ENCODE results near the gene PLTP. TPM values are rescaled to one million over a fixed set of nuclear protein-coding genes. Genes with fewer than 3 reads are reported as not detected.
"Not testable (repeated sequence)": the region's sequence is repeated elsewhere in the genome, so short reads cannot be mapped to it uniquely, and the experiment has no call there.

Gene PLTP
- total RNA-seq, 4 donors from 2014 or later, result 25.0 to 99.3 (median 35.7) TPM

DNA sequence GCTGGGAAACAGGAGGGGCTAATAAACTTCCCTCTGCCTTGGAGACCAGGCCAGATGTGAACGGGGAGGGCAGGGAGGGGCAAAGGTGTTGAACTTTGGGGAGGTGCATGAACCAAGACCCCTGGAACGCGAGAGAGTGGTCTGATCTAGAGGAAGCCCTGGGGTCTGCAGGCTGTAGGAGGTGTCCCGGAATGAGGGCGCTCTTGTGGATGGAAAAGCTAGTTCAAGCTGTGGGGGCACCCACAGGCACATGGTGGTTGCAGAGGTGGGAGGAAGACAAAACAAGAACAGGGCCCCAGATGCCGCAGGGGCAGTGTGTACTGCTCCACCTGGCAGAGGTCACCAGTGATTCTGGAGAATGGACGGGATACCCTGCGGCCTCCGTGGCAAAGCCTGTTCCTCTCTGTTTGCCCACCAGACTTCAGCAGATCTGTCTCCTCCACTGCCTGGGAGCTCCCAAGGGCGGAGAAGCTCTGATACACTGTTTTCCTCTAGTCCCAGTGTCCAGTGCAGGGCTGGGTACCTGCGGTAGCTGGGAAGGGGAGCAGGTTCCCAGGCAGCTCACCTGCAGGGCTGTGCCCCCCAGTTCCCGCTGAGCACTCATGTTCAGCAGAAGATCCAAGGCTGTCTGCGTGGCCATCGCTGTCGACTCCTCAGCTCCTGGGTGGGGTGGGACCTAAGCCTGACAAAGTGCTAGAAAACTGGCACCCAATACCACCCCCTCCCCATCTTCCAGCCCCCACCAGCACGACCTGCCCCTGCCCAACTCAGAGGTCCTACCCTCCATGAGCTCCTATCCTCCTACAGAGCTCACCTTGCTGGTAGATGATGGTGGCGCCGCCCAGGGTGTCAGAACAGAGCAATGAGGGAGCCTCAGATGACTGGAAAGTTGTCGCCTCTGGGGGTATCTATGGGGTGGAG lies 45.3 kb upstream of the PLTP start:
- peak in 1 of 3 donors; percentile 34 for DNase-seq
- Histone ChIP-seq H3K27me3 (no peaks in the 10 kb centered on the region), H3K27ac (no peak overlapping the region), H3K36me3 (peaks cover 0 to 80% (median 0%) of the 10 kb centered on the region in 3 donors), H3K9me3 (no peaks in the 10 kb centered on the region), H3K4me1 (no peaks in the 10 kb centered on the region), H3K4me3 (no peak overlapping the region)
- no peak for TF ChIP-seq POLR2A (IDR thresholded peaks at IDR 0.05)
- TF ChIP-seq, protein P1, sequence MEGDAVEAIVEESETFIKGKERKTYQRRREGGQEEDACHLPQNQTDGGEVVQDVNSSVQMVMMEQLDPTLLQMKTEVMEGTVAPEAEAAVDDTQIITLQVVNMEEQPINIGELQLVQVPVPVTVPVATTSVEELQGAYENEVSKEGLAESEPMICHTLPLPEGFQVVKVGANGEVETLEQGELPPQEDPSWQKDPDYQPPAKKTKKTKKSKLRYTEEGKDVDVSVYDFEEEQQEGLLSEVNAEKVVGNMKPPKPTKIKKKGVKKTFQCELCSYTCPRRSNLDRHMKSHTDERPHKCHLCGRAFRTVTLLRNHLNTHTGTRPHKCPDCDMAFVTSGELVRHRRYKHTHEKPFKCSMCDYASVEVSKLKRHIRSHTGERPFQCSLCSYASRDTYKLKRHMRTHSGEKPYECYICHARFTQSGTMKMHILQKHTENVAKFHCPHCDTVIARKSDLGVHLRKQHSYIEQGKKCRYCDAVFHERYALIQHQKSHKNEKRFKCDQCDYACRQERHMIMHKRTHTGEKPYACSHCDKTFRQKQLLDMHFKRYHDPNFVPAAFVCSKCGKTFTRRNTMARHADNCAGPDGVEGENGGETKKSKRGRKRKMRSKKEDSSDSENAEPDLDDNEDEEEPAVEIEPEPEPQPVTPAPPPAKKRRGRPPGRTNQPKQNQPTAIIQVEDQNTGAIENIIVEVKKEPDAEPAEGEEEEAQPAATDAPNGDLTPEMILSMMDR (IDR thresholded peaks at IDR 0.05), result no peak

DNA sequence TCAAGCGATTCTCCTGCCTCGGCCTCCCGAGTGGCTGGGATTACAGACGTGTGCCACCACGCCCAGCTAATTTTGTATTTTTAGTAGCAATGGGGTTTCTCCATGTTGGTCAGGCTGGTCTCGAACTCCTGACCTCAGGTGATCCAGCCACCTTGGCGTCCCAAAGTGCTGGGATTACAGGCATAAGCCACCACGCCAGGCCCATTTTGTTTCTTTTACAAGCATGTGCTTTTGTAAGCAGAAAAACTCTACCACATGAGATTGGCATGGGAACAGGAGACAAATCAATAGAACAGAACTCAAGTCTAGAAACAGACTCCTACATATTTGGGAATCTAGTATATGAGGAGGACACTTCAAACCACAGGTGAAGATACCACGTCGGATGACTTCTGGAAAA lies 44.4 kb upstream of the PLTP start:
- DNase-seq, H3K4me1 ChIP-seq, H3K27ac ChIP-seq, H3K4me3 ChIP-seq, H3K27me3 ChIP-seq, H3K9me3 ChIP-seq: not testable (repeated sequence)
- H3K36me3 ChIP-seq, result peaks cover 0 to 80% (median 0%) of the 10 kb centered on the region in 3 donors

DNA sequence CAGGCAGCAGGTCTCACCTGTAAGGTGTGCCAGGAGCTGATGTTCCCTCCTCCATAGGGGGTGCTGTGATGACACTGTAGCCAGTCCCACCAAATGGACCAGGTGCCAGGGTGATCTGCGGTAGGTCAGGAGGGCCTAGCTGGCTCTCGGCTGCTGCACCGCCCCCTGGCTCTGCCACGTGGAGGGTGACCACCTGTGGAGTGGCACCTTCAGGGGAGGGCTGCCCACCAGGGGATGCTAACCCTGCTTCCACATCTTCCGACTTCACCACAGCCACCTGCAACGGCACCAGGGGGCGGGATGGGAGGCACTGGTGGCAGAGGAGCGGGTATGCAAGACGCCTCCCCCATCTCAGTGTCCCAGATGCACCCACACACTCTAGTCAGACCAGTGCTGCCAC lies 41.7 kb upstream of the PLTP start:
- no peaks in the 10 kb centered on the region for H3K4me1 ChIP-seq
- H3K4me3 ChIP-seq, result no peak overlapping the region
- H3K36me3 ChIP-seq, result peaks cover 0 to 80% (median 0%) of the 10 kb centered on the region in 3 donors
- H3K27ac ChIP-seq, result no peak overlapping the region
- DNase-seq, result no peak
- TF ChIP-seq, protein P1 (IDR thresholded peaks at IDR 0.05), result no peak
- TF ChIP-seq POLR2A (IDR thresholded peaks at IDR 0.05), result no peak
- no peaks in the 10 kb centered on the region for H3K27me3 ChIP-seq
- H3K9me3 ChIP-seq, result no peaks in the 10 kb centered on the region

DNA sequence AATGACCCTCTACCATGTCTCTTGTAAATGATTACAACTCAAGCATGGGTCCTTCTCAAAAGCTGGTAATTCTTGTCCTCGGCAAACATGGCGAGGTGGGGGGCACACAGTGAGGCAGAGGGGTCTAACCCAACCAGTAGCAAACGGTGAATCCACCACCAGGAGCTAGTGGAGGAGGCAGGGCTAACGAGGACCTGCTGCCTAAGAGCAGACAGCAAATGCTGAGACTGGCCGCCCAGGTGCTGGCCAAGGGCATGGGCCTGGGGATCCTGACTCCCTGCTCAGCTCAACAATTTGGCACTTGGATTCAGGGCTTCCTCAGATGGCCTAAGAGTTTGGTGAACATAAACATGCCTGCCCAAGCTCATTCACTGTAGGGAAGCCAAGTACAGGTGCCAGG lies 40.9 kb upstream of the PLTP start:
- Histone ChIP-seq H3K36me3 (peaks cover 0 to 80% (median 0%) of the 10 kb centered on the region in 3 donors), H3K4me1 (no peaks in the 10 kb centered on the region)

DNA sequence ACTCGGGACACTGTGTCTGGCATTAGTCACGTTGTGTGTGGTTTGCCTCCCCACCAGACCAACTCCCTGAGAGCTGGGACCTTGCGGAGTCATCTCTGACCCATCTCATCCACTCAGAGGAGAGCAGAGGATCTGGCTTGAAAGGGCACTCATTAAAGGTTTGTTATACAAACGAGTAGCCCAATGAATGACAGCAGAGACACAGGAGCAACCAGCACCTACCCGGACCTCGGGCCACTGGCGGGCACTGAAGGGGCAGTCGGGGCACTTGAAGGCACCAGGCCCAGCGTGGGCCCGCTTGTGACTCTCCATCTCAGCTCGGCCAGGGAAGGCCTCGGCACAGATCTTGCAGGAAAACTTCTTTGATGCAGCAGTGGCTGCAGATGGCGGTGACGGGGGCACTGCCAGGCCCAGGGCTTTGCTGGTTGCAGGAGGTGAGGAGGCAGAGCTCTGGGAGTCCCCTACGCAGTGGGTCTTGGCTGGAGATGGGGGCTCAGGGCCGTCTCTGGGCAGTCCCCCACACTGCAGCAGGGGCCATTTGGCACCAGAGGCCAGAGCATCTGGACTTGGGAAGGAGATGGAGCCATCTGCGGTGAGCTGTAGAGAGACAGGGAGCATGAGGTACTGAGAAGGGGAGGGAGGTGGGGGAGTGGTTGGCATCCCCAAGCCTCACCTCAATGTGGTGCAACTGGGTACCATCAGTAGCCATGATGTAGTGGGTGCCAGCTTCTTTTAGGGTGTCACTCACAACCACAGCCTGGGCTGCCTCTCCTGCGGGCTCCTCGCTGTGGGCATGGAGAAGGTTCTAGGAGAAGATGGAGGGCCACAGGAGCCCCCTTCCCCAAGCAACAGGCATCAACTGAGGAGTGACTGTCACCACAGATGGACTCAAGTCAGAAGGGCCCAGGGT lies 40.2 kb upstream of the PLTP start:
- Histone ChIP-seq H3K4me1 (no peaks in the 10 kb centered on the region), H3K27ac (no peak overlapping the region), H3K36me3 (peaks cover 0 to 80% (median 0%) of the 10 kb centered on the region in 3 donors), H3K4me3 (no peak overlapping the region), H3K9me3 (no peaks in the 10 kb centered on the region), H3K27me3 (no peaks in the 10 kb centered on the region)
- no peak for TF ChIP-seq POLR2A (IDR thresholded peaks at IDR 0.05)
- TF ChIP-seq, protein P1 (IDR thresholded peaks at IDR 0.05), result no peak
- no peak for DNase-seq

More for the DNA sequence above, 40.9 kb upstream of the PLTP start:
- no peak overlapping the region for H3K4me3 ChIP-seq
- no peaks in the 10 kb centered on the region for H3K27me3 ChIP-seq
- H3K9me3 ChIP-seq, result no peaks in the 10 kb centered on the region
- no peak for DNase-seq
- TF ChIP-seq POLR2A (IDR thresholded peaks at IDR 0.05), result no peak
- TF ChIP-seq, protein P1 (IDR thresholded peaks at IDR 0.05), result no peak
- no peak overlapping the region for H3K27ac ChIP-seq

DNA sequence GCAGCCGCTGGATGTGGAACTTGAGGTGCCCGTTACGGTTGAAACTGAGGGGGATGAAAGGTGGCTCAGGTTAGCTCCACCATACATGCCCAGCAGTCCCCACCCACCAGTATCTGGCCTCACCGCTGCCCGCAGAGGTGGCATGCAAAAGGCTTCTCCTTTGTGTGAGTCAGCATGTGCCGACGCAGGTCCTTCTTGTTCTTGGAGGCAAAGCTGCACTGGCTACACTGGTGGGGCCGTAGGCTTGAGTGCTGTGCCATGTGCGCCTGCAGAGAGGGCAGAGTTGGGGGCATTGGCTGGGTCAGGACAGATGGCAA lies 38.3 kb upstream of the PLTP start:
- Histone ChIP-seq H3K4me1 (peaks cover 0 to 6% (median 0%) of the 10 kb centered on the region in 4 donors), H3K4me3 (no peak overlapping the region), H3K27me3 (no peaks in the 10 kb centered on the region), H3K36me3 (peaks cover 0 to 85% (median 0%) of the 10 kb centered on the region in 3 donors), H3K27ac (no peak overlapping the region), H3K9me3 (no peaks in the 10 kb centered on the region)
- no peak for DNase-seq
- TF ChIP-seq, protein P1 (IDR thresholded peaks at IDR 0.05), result no peak
- no peak for TF ChIP-seq POLR2A (IDR thresholded peaks at IDR 0.05)
